Fibroblast of lung (primary cell): ENCODE data around the gene TK1. TPM values are rescaled to one million over a fixed set of nuclear protein-coding genes. Genes with fewer than 3 reads are reported as not detected.
"Not testable (repeated sequence)": the region's sequence is repeated elsewhere in the genome, so short reads cannot be mapped to it uniquely, and the experiment has no call there.

Source experiments
- DNase-seq, 2 donors: peaks; one replicate each; pipeline versions ENCODE4 v3.0.0 to v3.0.0-alpha.2; 2010; ENCODE audit warnings: low read depth in 2 of 2
- H2AFZ ChIP-seq: 2 replicates; pipeline ENCODE4 v1.5.1; 2012; ENCODE audit warnings: low read length, control low read depth, inconsistent platforms
- H3K27ac ChIP-seq: 2 replicates; pipeline ENCODE4 v1.5.1; 2011; ENCODE audit warnings: low read length, control low read depth; ENCODE audit not compliant: insufficient read depth
- H3K27me3 ChIP-seq: 2 replicates; pipeline ENCODE4 v1.5.1; 2011; ENCODE audit warnings: mild to moderate bottlenecking, low read length; ENCODE audit not compliant: control insufficient read depth, insufficient read depth
- H3K36me3 ChIP-seq: 2 replicates; pipeline ENCODE4 v1.5.1; 2011; ENCODE audit warnings: low read length; ENCODE audit not compliant: control insufficient read depth, insufficient read depth
- H3K4me1 ChIP-seq: 2 replicates; pipeline ENCODE4 v1.5.1; 2011; ENCODE audit warnings: low read length; ENCODE audit not compliant: control insufficient read depth, insufficient read depth; ENCODE audit errors: extremely low read depth
- H3K4me2 ChIP-seq: 2 replicates; pipeline ENCODE4 v1.5.1; 2011; ENCODE audit warnings: low read length, control low read depth; ENCODE audit not compliant: insufficient read depth; ENCODE audit errors: extremely low read depth
- H3K4me3 ChIP-seq, 4 experiments: fragments of 200-600 bp in 1 of 4; sonication (generic) in 1 of 4; replicated peaks in 1 of 4; 2 replicates each; pipeline ENCODE4 v1.5.1; 2011 to 2016; ENCODE audit warnings: low read length in 4 of 4, low read depth in 3 of 4, mild to moderate bottlenecking in 3 of 4, control low read depth in 2 of 4, inconsistent platforms in 1 of 4, mixed read lengths in 1 of 4; ENCODE audit not compliant: insufficient read depth in 1 of 4; ENCODE audit errors: control extremely low read depth in 1 of 4
- H3K79me2 ChIP-seq: 2 replicates; pipeline ENCODE4 v1.5.1; 2012; ENCODE audit warnings: mild to moderate bottlenecking, low read length, inconsistent platforms; ENCODE audit not compliant: control insufficient read depth, insufficient read depth
- H3K9ac ChIP-seq: 2 replicates; pipeline ENCODE4 v1.5.1; 2011; ENCODE audit warnings: mild to moderate bottlenecking, low read length, control low read depth; ENCODE audit not compliant: insufficient read depth
- H3K9me3 ChIP-seq: 2 replicates; pipeline ENCODE4 v1.5.1; 2012; ENCODE audit warnings: low read depth, low read length; ENCODE audit not compliant: control insufficient read depth, insufficient read depth
- H4K20me1 ChIP-seq: 2 replicates; pipeline ENCODE4 v1.5.1; 2011; ENCODE audit warnings: low read length; ENCODE audit not compliant: control insufficient read depth, insufficient read depth; ENCODE audit errors: extremely low read depth
- CTCF ChIP-seq, 2 donors: IDR thresholded peaks in 1 of 2; conservative IDR thresholded peaks in 1 of 2; 1 replicate in 1 of 2; 2 replicates in 1 of 2; pipeline ENCODE4 v1.5.1; 2011 to 2012; ENCODE audit warnings: low read length in 2 of 2, control low read depth in 1 of 2, inconsistent platforms in 1 of 2, low read depth in 1 of 2, mild to moderate bottlenecking in 1 of 2
- EZH2 ChIP-seq: IDR thresholded peaks from 2 replicates; pipeline ENCODE4 v1.5.1; 2012; ENCODE audit warnings: low read length, control low read depth, mild to moderate bottlenecking; ENCODE audit errors: missing control alignments
- polyA plus RNA-seq, 2 donors: library from polyadenylated mRNA; depleted of rRNA in 1 of 2; stranded (reverse) in 1 of 2; unstranded in 1 of 2; fragments of >200 nt; gene quantifications; 2 replicates each; pipeline ENCODE4 v1.2.1, GENCODE V29; 2011 to 2012; ENCODE audit warnings: missing spikeins in 1 of 2
- total RNA-seq: library from RNA; depleted of rRNA; stranded (reverse); fragments of >200 nt; gene quantifications from 2 replicates; pipeline ENCODE4 v1.2.1, GENCODE V29; 2014

The TK1 gene
- total and polyA plus RNA-seq, 2 donors (not counting 1 experiment from before 2014, with no cell fraction given): 40.6 to 69.2 TPM

GRCh38 chr17:78174346-78174869 is 12.4 kb downstream of the TK1 start:
- H2AFZ ChIP-seq: no peak overlapping the region

GRCh38 chr17:78173097-78173715 is 13.6 kb downstream of the TK1 start:
- Histone ChIP-seq H3K27ac (no peak overlapping the region), H3K27me3 (no peaks in the 10 kb centered on the region), H3K9me3 (no peaks in the 10 kb centered on the region), H2AFZ (no peak overlapping the region), H3K4me3 (no peak overlapping the region), H3K4me2 (peak overlapping the region; percentile 15), H3K36me3 (peaks cover 3% of the 10 kb centered on the region), H3K9ac (no peak overlapping the region), H3K4me1 (peaks cover 8% of the 10 kb centered on the region), H3K79me2 (no peaks in the 10 kb centered on the region), H4K20me1 (no peaks in the 10 kb centered on the region)
- no peak for DNase-seq
- TF ChIP-seq CTCF (conservative IDR thresholded peaks at IDR 0.05 in 1 of 2, IDR thresholded peaks at IDR 0.05 in 1 of 2; ENCODE audit: low read depth in 1 of 2, low read length in 2 of 2) (no peak), EZH2 (no peak)

More at GRCh38 chr17:78174346-78174869, 12.4 kb downstream of the TK1 start:
- no peaks in the 10 kb centered on the region for H3K27me3 ChIP-seq
- no peak overlapping the region for H3K4me2 ChIP-seq
- DNase-seq: no peak
- no peaks in the 10 kb centered on the region for H4K20me1 ChIP-seq
- H3K4me3 ChIP-seq: no peak overlapping the region
- H3K4me1 ChIP-seq: peaks cover 8% of the 10 kb centered on the region
- H3K9ac ChIP-seq: no peak overlapping the region
- H3K36me3 ChIP-seq: peaks cover 3% of the 10 kb centered on the region
- no peak for TF ChIP-seq CTCF (conservative IDR thresholded peaks at IDR 0.05 in 1 of 2, IDR thresholded peaks at IDR 0.05 in 1 of 2; ENCODE audit: low read depth in 1 of 2, low read length in 2 of 2)
- TF ChIP-seq EZH2: no peak
- no peak overlapping the region for H3K27ac ChIP-seq
- no peaks in the 10 kb centered on the region for H3K9me3 ChIP-seq
- no peaks in the 10 kb centered on the region for H3K79me2 ChIP-seq

- peaks cover 8% of the 10 kb centered on the region for H3K4me1 ChIP-seq
- TF ChIP-seq EZH2: no peak
- no peak for TF ChIP-seq CTCF (conservative IDR thresholded peaks at IDR 0.05 in 1 of 2, IDR thresholded peaks at IDR 0.05 in 1 of 2; ENCODE audit: low read depth in 1 of 2, low read length in 2 of 2)
- peak overlapping the region; percentile 15 for H3K4me2 ChIP-seq
- H3K27me3 ChIP-seq: no peaks in the 10 kb centered on the region
- no peak overlapping the region for H3K27ac ChIP-seq
- H3K9me3 ChIP-seq: no peaks in the 10 kb centered on the region
- no peak for DNase-seq
- H3K4me3 ChIP-seq: no peak overlapping the region
- peaks cover 3% of the 10 kb centered on the region for H3K36me3 ChIP-seq
- H2AFZ ChIP-seq: no peak overlapping the region
- no peak overlapping the region for H3K9ac ChIP-seq
- no peaks in the 10 kb centered on the region for H4K20me1 ChIP-seq
- no peaks in the 10 kb centered on the region for H3K79me2 ChIP-seq
These were observed 14.4 kb downstream of the TK1 start for GRCh38 chr17:78172249-78173051.

- H3K9ac ChIP-seq, H2AFZ ChIP-seq, H4K20me1 ChIP-seq, DNase-seq, H3K4me1 ChIP-seq, H3K9me3 ChIP-seq, H3K27me3 ChIP-seq, H3K36me3 ChIP-seq, H3K79me2 ChIP-seq, H3K4me3 ChIP-seq, H3K27ac ChIP-seq, H3K4me2 ChIP-seq: not testable (repeated sequence)
These were observed 15.1 kb downstream of the TK1 start for GRCh38 chr17:78171591-78172248.
